ENCODE results near the gene MLPH. TPM values are rescaled to one million over a fixed set of nuclear protein-coding genes. Genes with fewer than 3 reads are reported as not detected.

Gene MLPH
- total and polyA plus RNA-seq, 12 donors = 0.12 to 3.6 (median 0.84) TPM; not detected in 1

DNA sequence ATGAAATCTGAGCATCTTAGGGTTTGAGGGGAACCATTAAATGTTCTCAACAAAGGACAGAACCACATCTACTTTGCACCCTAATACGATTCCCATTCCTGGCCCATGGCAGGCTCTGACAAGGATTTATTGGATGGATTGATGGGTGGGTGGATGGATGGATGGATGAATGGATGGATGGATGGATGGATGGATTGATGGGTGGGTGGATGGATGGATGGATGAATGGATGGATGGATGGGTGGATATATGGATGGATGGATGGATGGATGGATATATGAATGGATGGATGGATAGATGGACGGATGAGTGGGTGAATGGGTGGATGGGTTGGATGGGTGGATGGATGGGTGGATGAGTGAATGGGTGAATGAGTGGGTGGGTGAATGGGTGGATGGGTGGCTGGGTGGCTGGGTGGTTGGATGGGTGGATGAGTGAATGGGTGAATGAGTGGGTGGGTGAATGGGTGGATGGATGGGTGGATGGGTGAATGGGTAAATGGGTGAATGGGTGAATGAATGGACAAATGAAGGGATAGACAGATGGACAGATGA lies 29.6 kb upstream of the MLPH start:
- 68 to 92% (median 84%) methylated on average over 2 of the region's 2 CpGs for WGBS, 4 donors
- Histone ChIP-seq H3K4me3 (no peak overlapping the region), H3K4me1 (replicated peaks in 1 of 2) (no peaks in the 10 kb centered on the region), H3K27me3 (no peaks in the 10 kb centered on the region), H3K36me3 (replicated peaks in 1 of 2) (no peaks in the 10 kb centered on the region), H3K27ac (no peak overlapping the region), H3K9me3 (replicated peaks in 1 of 3) (no peaks in the 10 kb centered on the region)
- TF ChIP-seq POLR2A (IDR thresholded peaks at IDR 0.05) = no peak
- TF ChIP-seq, protein P1, sequence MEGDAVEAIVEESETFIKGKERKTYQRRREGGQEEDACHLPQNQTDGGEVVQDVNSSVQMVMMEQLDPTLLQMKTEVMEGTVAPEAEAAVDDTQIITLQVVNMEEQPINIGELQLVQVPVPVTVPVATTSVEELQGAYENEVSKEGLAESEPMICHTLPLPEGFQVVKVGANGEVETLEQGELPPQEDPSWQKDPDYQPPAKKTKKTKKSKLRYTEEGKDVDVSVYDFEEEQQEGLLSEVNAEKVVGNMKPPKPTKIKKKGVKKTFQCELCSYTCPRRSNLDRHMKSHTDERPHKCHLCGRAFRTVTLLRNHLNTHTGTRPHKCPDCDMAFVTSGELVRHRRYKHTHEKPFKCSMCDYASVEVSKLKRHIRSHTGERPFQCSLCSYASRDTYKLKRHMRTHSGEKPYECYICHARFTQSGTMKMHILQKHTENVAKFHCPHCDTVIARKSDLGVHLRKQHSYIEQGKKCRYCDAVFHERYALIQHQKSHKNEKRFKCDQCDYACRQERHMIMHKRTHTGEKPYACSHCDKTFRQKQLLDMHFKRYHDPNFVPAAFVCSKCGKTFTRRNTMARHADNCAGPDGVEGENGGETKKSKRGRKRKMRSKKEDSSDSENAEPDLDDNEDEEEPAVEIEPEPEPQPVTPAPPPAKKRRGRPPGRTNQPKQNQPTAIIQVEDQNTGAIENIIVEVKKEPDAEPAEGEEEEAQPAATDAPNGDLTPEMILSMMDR (IDR thresholded peaks at IDR 0.05) = no peak
- no peak for DNase-seq
- intact Hi-C loops (cut with DNase I) = no loop called here

DNA sequence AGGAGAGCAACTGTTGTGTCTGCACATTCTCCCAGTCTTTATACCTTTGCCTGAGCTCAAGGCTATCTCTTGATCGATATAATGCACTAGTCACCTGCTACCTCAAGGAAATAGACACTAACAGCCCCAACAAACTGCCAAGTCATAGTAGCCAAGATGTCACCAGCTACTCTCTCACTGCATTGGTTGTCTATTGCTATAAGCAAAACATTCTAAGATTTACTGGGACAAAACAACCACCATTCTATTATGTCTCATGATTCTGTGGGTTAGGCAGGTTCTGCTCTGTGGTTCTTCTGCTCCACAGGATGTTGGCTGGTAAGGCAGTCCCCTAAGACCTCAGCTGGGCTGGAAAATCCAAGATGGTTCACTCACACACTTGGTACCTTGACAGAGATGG lies 28.5 kb upstream of the MLPH start:
- intact Hi-C loops (cut with DNase I) = no loop called here
- Histone ChIP-seq H3K4me1 (replicated peaks in 1 of 2) (no peaks in the 10 kb centered on the region), H3K4me3 (no peak overlapping the region), H3K36me3 (replicated peaks in 1 of 2) (no peaks in the 10 kb centered on the region), H3K9me3 (replicated peaks in 1 of 3) (no peaks in the 10 kb centered on the region), H3K27me3 (no peaks in the 10 kb centered on the region), H3K27ac (no peak overlapping the region)
- 69 to 83% (median 72%) methylated on average over 1 of the region's 1 CpG for WGBS, 4 donors
- TF ChIP-seq, protein P1 (IDR thresholded peaks at IDR 0.05) = no peak
- TF ChIP-seq POLR2A (IDR thresholded peaks at IDR 0.05) = no peak
- DNase-seq = no peak

DNA sequence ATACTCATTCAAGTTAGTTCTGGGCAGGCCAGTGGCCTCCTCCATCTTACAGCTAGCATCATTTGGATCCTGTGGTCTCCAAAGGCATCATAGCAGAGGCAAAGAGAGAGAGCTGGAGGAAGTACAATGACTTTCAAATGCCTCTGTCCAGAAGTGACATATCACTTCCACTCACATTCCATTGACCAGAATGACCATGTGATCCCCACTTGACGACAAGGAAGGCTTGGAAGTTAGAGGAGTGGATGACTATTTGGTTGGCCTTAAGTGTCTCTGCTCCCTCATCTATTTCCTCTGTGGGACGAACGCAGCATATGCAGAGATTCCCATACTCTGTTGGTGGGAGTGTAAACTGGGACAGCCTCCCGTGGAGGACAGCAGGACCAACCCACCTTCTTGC lies 27.8 kb upstream of the MLPH start:
- DNase-seq = no peak
- no peak for TF ChIP-seq POLR2A (IDR thresholded peaks at IDR 0.05)
- TF ChIP-seq, protein P1 (IDR thresholded peaks at IDR 0.05) = no peak
- no peaks in the 10 kb centered on the region for H3K9me3 ChIP-seq (replicated peaks in 1 of 3)
- WGBS, 4 donors = 65 to 86% (median 81%) methylated on average over 4 of the region's 4 CpGs
- peak overlapping the region in 1 of 5 donors; percentile 53 for H3K27ac ChIP-seq
- no peak overlapping the region for H3K4me3 ChIP-seq
- H3K4me1 ChIP-seq (replicated peaks in 1 of 2) = no peaks in the 10 kb centered on the region
- no peaks in the 10 kb centered on the region for H3K36me3 ChIP-seq (replicated peaks in 1 of 2)
- no peaks in the 10 kb centered on the region for H3K27me3 ChIP-seq
- intact Hi-C loops (cut with DNase I) = no loop called here

DNA sequence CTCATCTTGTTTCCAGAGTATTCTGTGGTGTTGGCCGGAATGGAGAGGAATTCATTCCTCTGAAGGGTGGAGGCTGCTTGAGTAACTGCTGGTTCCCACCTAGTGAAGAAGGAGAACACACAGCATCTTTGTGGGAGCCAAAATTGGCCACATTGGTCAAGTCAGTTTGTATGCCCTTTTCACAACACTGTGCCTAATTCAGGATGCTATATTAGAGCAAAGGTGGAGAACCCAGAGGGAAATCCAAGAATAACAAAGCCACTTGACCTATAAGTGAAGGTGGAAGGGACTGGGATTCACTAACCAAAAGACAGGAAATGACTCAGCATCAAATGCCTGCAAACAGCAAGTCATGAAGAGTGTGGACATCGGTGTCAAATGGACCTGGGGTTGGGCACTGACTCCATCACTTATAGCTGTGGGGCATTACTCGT lies 27.3 kb upstream of the MLPH start:
- Histone ChIP-seq H3K4me3 (no peak overlapping the region), H3K4me1 (replicated peaks in 1 of 2) (no peaks in the 10 kb centered on the region), H3K36me3 (replicated peaks in 1 of 2) (no peaks in the 10 kb centered on the region), H3K9me3 (replicated peaks in 1 of 3) (no peaks in the 10 kb centered on the region), H3K27me3 (no peaks in the 10 kb centered on the region), H3K27ac (peak overlapping the region in 1 of 5 donors; percentile 53)
- DNase-seq = no peak
- WGBS, 4 donors = 73 to 79% (median 77%) methylated on average over 3 of the region's 3 CpGs
- TF ChIP-seq POLR2A (IDR thresholded peaks at IDR 0.05) = no peak
- TF ChIP-seq, protein P1 (IDR thresholded peaks at IDR 0.05) = no peak
- intact Hi-C loops (cut with DNase I) = no loop called here
